Measurements from ENCODE around the gene COL8A1. TPM values are rescaled to one million over a fixed set of nuclear protein-coding genes. Genes with fewer than 3 reads are reported as not detected.

The COL8A1 gene
- total RNA-seq, 2 experiments from 2014 or later, result not detected

GRCh38 chr3:99644746-99645145 lies 6.4 kb downstream of the COL8A1 start:
- H3K4me1 ChIP-seq (ENCODE audit: insufficient read depth, low read length), result no peaks in the 10 kb centered on the region
- ChIA-PET CTCF (no interaction called here), POLR2A (no interaction called here)
- H3K4me3 ChIP-seq (ENCODE audit: low read length), result no peak overlapping the region
- no peaks in the 10 kb centered on the region for H3K9me3 Mint-ChIP-seq
- H3K27me3 Mint-ChIP-seq, result peaks cover 53% of the 10 kb centered on the region
- H3K36me3 Mint-ChIP-seq (ENCODE audit: low read depth), result no peaks in the 10 kb centered on the region
- H3K36me3 ChIP-seq (ENCODE audit: insufficient read depth, low read length), result no peaks in the 10 kb centered on the region
- no peaks in the 10 kb centered on the region for H3K4me1 Mint-ChIP-seq (ENCODE audit: low read depth)
- ATAC-seq (ENCODE audit: poor library complexity) (no peak), DNase-seq (no peak)
- no peak overlapping the region for H3K4me3 Mint-ChIP-seq
- no peak overlapping the region for H3K27ac Mint-ChIP-seq
- TF ChIP-seq CTCF (IDR thresholded peaks at IDR 0.05), result no peak
- no peaks in the 10 kb centered on the region for H3K9me3 ChIP-seq (ENCODE audit: control insufficient read depth in 1 of 2, insufficient read depth in 1 of 2, low read length in 2 of 2)
- no peak overlapping the region for H3K27ac ChIP-seq (ENCODE audit: low read depth in 1 of 2, low read length in 2 of 2)
- peaks cover 0 to 9% of the 10 kb centered on the region in 2 experiments for H3K27me3 ChIP-seq (ENCODE audit: control insufficient read depth in 1 of 2, insufficient read depth in 2 of 2, low read length in 2 of 2)
- intact Hi-C loops (cut with DNase I, micrococcal nuclease), result no loop called here

GRCh38 chr3:99645277-99646106 lies 7.1 kb downstream of the COL8A1 start:
- Histone ChIP-seq H3K36me3 (ENCODE audit: insufficient read depth, low read length) (no peaks in the 10 kb centered on the region), H3K4me3 (ENCODE audit: low read length) (no peak overlapping the region), H3K27me3 (ENCODE audit: control insufficient read depth in 1 of 2, insufficient read depth in 2 of 2, low read length in 2 of 2) (peaks cover 0 to 5% of the 10 kb centered on the region in 2 experiments), H3K9me3 (ENCODE audit: control insufficient read depth in 1 of 2, insufficient read depth in 1 of 2, low read length in 2 of 2) (no peaks in the 10 kb centered on the region), H3K4me1 (ENCODE audit: insufficient read depth, low read length) (no peaks in the 10 kb centered on the region), H3K27ac (ENCODE audit: low read depth in 1 of 2, low read length in 2 of 2) (no peak overlapping the region)
- ATAC-seq (ENCODE audit: poor library complexity) (no peak), DNase-seq (no peak)
- H3K4me3 Mint-ChIP-seq, result no peak overlapping the region
- ChIA-PET POLR2A (no interaction called here), CTCF (no interaction called here)
- intact Hi-C loops (cut with DNase I, micrococcal nuclease), result no loop called here
- peaks cover 46% of the 10 kb centered on the region for H3K27me3 Mint-ChIP-seq
- no peak for TF ChIP-seq CTCF (IDR thresholded peaks at IDR 0.05)
- no peaks in the 10 kb centered on the region for H3K4me1 Mint-ChIP-seq (ENCODE audit: low read depth)
- H3K27ac Mint-ChIP-seq, result no peak overlapping the region
- no peaks in the 10 kb centered on the region for H3K36me3 Mint-ChIP-seq (ENCODE audit: low read depth)
- no peaks in the 10 kb centered on the region for H3K9me3 Mint-ChIP-seq

GRCh38 chr3:99646107-99646435 lies 7.7 kb downstream of the COL8A1 start:
- Mint-ChIP-seq H3K4me1 (ENCODE audit: low read depth) (no peaks in the 10 kb centered on the region), H3K36me3 (ENCODE audit: low read depth) (no peaks in the 10 kb centered on the region), H3K9me3 (no peaks in the 10 kb centered on the region), H3K4me3 (no peak overlapping the region), H3K27me3 (peaks cover 40% of the 10 kb centered on the region), H3K27ac (no peak overlapping the region)
- no peaks in the 10 kb centered on the region for H3K36me3 ChIP-seq (ENCODE audit: insufficient read depth, low read length)
- H3K27me3 ChIP-seq (ENCODE audit: control insufficient read depth in 1 of 2, insufficient read depth in 2 of 2, low read length in 2 of 2), result no peaks in the 10 kb centered on the region
- no peak for TF ChIP-seq CTCF (IDR thresholded peaks at IDR 0.05)
- no peaks in the 10 kb centered on the region for H3K9me3 ChIP-seq (ENCODE audit: control insufficient read depth in 1 of 2, insufficient read depth in 1 of 2, low read length in 2 of 2)
- ChIA-PET CTCF (no interaction called here), POLR2A (no interaction called here)
- H3K4me3 ChIP-seq (ENCODE audit: low read length), result no peak overlapping the region
- no peak for DNase-seq
- intact Hi-C loops (cut with DNase I, micrococcal nuclease), result no loop called here
- no peak for ATAC-seq (ENCODE audit: poor library complexity)
- no peak overlapping the region for H3K27ac ChIP-seq (ENCODE audit: low read depth in 1 of 2, low read length in 2 of 2)
- H3K4me1 ChIP-seq (ENCODE audit: insufficient read depth, low read length), result no peaks in the 10 kb centered on the region

Data from CD4-positive, alpha-beta T cell (primary cell).